ENCODE data around the gene ROBO1.

ROBO1 gene

GRCh38 chr3:79664455-79664854 is 103.3 kb downstream of the ROBO1 start:
- DNase-seq: no peak

GRCh38 chr3:79661896-79662295 is 105.9 kb downstream of the ROBO1 start:
- no peak for DNase-seq

GRCh38 chr3:79657076-79657475 is 110.7 kb downstream of the ROBO1 start:
- no peak for DNase-seq

- DNase-seq: no peak
These were observed 113.8 kb downstream of the ROBO1 start for GRCh38 chr3:79654019-79654418.

GRCh38 chr3:79653266-79653830 is 114.5 kb downstream of the ROBO1 start:
- DNase-seq: no peak

GRCh38 chr3:79651536-79652065 is 116.2 kb downstream of the ROBO1 start:
- no peak for DNase-seq

- no peak for DNase-seq
These were observed 127.9 kb downstream of the ROBO1 start for GRCh38 chr3:79639855-79640254.

- no peak for DNase-seq
These were observed 131.4 kb downstream of the ROBO1 start for GRCh38 chr3:79636372-79636771.

- no peak for DNase-seq
These were observed 135.0 kb downstream of the ROBO1 start for GRCh38 chr3:79632842-79633241.

GRCh38 chr3:79618883-79619282 is 148.9 kb downstream of the ROBO1 start:
- no peak for DNase-seq

- DNase-seq: no peak
These were observed 161.4 kb downstream of the ROBO1 start for GRCh38 chr3:79606414-79606813.

- DNase-seq: no peak
These were observed 163.1 kb downstream of the ROBO1 start for GRCh38 chr3:79604681-79605080.

- no peak for DNase-seq
These were observed 165.4 kb downstream of the ROBO1 start for GRCh38 chr3:79602385-79602784.

- DNase-seq: no peak
These were observed 169.2 kb downstream of the ROBO1 start for GRCh38 chr3:79598594-79598993.

- no peak for DNase-seq
These were observed 170.1 kb downstream of the ROBO1 start for GRCh38 chr3:79597709-79598108.

GRCh38 chr3:79587150-79587549 is 180.6 kb downstream of the ROBO1 start:
- no peak for DNase-seq

- DNase-seq: no peak
These were observed 181.6 kb downstream of the ROBO1 start for GRCh38 chr3:79586232-79586631.

- no peak for DNase-seq
These were observed 194.9 kb downstream of the ROBO1 start for GRCh38 chr3:79572930-79573329.

- no peak for DNase-seq
These were observed 198.9 kb downstream of the ROBO1 start for GRCh38 chr3:79568938-79569337.

- no peak for DNase-seq
These were observed 203.6 kb downstream of the ROBO1 start for GRCh38 chr3:79564192-79564591.

- no peak for DNase-seq
These were observed 207.1 kb downstream of the ROBO1 start for GRCh38 chr3:79560698-79561097.

GRCh38 chr3:79558943-79559342 is 208.9 kb downstream of the ROBO1 start:
- DNase-seq: no peak

GRCh38 chr3:79555655-79556054 is 212.1 kb downstream of the ROBO1 start:
- no peak for DNase-seq

GRCh38 chr3:79551997-79552396 is 215.8 kb downstream of the ROBO1 start:
- DNase-seq: no peak

- DNase-seq: no peak
These were observed 216.4 kb downstream of the ROBO1 start for GRCh38 chr3:79551321-79551892.
